GM12864 (cell line): ENCODE results near the gene DDX17.

Experiments used
- DNase-seq: peaks from one replicate; pipeline ENCODE4 v3.0.0-alpha.2; 2011; ENCODE audit warnings: low read depth
- H3K4me3 ChIP-seq: 2 replicates; pipeline ENCODE4 v1.5.1; 2011; ENCODE audit warnings: mild to moderate bottlenecking, low read depth, low read length, control low read depth
- TF ChIP-seq, protein P1 (sequence below): IDR thresholded peaks from 2 replicates; pipeline ENCODE4 v1.5.1; 2011; ENCODE audit warnings: low read depth, mild to moderate bottlenecking, moderate library complexity, low read length, control low read depth, inconsistent platforms; ENCODE audit errors: missing control alignments

Gene DDX17

GRCh38 chr22:38485783-38486182 is 20.3 kb downstream of the DDX17 start:
- DNase-seq, result no peak
- H3K4me3 ChIP-seq, result no peak overlapping the region
- TF ChIP-seq, protein P1, sequence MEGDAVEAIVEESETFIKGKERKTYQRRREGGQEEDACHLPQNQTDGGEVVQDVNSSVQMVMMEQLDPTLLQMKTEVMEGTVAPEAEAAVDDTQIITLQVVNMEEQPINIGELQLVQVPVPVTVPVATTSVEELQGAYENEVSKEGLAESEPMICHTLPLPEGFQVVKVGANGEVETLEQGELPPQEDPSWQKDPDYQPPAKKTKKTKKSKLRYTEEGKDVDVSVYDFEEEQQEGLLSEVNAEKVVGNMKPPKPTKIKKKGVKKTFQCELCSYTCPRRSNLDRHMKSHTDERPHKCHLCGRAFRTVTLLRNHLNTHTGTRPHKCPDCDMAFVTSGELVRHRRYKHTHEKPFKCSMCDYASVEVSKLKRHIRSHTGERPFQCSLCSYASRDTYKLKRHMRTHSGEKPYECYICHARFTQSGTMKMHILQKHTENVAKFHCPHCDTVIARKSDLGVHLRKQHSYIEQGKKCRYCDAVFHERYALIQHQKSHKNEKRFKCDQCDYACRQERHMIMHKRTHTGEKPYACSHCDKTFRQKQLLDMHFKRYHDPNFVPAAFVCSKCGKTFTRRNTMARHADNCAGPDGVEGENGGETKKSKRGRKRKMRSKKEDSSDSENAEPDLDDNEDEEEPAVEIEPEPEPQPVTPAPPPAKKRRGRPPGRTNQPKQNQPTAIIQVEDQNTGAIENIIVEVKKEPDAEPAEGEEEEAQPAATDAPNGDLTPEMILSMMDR, result no peak

GRCh38 chr22:38484244-38484643 is 21.9 kb downstream of the DDX17 start:
- no peak for DNase-seq
- TF ChIP-seq, protein P1, result no peak
- no peak overlapping the region for H3K4me3 ChIP-seq

DNA sequence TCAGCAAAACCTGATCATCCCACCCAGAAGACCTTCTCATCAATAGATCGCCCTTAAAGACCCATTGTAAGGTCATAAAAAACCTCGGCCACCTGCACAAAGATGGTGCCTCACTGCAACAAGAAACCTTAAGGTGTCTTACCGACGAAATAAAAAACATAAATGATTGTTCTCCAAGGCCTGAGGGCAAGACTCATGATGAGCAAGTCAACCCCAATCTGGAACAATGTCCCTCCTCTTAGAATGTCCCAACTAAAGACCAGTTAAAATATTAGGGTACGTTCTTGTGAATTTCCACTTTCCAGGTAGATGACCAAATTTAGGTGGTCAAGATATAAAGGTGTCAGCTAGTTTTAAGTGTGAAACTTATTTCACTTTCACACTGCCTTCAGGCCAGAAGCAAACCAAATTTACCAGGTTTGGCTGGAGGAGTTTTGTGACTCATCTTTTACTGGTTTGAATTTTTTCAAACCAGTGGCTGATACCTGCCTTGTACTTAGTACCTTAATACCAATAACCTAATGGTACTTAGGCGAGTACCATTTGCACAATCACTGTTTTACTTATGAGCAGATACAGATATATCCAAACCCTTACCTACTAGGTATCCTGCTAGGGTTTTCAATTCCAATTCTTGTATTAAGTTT is 23.3 kb downstream of the DDX17 start:
- H3K4me3 ChIP-seq, result no peak overlapping the region
- no peak for DNase-seq
- TF ChIP-seq, protein P1, result no peak

DNA sequence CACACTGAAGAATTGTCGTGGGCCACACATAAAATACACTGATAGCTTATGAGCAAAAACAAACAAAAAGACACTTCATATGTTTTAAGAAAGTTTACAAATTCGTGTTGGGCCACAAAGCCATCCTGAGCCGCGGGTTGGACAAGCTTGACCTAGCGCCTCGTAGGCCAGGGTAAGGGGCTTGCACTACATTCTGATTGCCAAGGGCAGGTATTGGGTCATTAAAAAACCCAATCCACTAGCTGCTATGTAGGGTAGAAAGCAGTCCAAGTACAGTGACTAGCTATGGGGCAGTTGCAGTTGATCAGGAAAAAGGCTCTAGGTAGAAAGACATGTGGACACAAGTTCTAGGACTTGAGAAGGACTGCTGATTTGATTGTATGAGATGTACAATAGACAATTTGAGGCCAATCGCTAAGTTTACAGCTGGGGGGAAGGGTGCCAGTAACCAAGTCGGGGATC is 24.2 kb downstream of the DDX17 start:
- H3K4me3 ChIP-seq, result no peak overlapping the region
- DNase-seq, result no peak
- TF ChIP-seq, protein P1, result no peak

GRCh38 chr22:38481162-38481870 is 24.8 kb downstream of the DDX17 start:
- DNase-seq, result no peak
- H3K4me3 ChIP-seq, result no peak overlapping the region
- TF ChIP-seq, protein P1, result no peak

DNA sequence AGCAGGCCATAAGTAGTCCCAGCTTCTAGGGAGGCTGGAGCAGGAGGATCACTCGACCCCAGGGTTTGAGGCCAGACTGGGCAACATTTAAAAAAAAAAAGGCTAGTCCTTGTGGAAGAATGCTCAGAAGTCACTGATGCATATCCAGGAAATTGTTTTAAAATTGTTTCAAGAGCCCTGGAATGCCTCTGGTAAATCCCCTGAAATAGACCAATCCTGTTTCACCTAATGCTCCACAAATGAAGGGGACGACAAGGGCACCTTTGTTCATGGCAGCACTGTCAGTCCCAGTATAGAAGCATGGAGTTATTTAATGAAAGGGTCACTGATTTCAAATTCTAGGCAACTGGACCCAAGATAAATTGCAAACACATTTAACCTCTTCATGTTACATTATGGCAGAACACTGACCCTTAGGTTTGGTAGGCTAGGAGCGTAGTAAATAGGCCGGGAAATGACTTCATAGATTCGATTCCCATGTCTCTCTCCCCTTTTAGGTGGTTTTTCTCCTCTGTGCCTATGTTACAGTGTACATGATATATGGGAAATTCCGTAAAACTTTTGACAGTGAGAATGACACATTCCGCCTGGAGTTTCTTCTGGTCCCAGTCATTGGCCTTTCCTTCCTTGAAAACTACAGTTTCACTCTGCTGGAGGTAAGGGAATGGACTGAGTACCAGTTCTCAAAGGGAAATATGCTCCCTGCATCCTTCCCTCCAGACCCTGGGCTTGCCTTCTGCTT is 26.8 kb downstream of the DDX17 start:
- no peak for DNase-seq
- TF ChIP-seq, protein P1, result no peak
- H3K4me3 ChIP-seq, result no peak overlapping the region
